ENCODE measurements around the gene AMDHD2.

The AMDHD2 gene

DNA sequence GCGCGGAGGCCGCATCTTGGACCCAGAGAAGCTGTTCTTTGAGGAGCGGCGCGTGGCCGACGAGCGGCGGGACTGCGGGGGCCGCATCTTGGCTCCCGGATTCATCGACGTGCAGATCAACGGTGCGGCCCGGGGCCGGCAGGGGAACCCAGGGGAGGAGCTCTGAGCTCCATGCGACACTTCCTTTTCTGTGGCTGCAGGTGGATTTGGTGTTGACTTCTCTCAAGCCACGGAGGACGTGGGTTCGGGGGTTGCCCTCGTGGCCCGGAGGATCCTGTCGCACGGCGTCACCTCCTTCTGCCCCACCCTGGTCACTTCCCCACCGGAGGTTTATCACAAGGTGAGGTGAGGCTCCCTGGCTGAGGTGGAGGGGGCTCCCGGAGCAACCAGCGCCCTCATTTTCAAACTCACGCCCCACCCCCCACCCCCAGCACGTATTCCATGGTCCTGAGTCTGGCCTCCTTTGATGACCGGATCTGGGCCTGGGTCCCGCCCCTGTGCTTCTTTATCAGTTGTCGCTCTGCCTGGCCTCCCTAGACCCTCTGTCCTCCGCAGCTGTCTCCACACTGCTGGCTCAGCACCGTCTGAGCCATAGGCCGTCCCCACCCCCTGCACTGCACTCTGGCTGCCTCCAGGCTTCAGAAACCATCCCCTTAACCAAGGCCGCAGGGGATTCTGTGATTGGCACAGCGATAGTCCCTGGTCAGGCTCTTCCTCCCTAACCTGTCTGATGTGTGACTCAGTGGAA, 787 bp downstream of the AMDHD2 start:
- intact Hi-C loops (cut with DNase I; ENCODE audit: low total_unique reads), result no loop called here
- DNase-seq, result peak in 1 of 2 donors; percentile 19
- H3K36me3 ChIP-seq, result peaks cover 0 to 39% (median 19%) of the 10 kb centered on the region in 3 donors
- TF ChIP-seq, protein P1, sequence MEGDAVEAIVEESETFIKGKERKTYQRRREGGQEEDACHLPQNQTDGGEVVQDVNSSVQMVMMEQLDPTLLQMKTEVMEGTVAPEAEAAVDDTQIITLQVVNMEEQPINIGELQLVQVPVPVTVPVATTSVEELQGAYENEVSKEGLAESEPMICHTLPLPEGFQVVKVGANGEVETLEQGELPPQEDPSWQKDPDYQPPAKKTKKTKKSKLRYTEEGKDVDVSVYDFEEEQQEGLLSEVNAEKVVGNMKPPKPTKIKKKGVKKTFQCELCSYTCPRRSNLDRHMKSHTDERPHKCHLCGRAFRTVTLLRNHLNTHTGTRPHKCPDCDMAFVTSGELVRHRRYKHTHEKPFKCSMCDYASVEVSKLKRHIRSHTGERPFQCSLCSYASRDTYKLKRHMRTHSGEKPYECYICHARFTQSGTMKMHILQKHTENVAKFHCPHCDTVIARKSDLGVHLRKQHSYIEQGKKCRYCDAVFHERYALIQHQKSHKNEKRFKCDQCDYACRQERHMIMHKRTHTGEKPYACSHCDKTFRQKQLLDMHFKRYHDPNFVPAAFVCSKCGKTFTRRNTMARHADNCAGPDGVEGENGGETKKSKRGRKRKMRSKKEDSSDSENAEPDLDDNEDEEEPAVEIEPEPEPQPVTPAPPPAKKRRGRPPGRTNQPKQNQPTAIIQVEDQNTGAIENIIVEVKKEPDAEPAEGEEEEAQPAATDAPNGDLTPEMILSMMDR (IDR thresholded peaks at IDR 0.05), result no peak
- H3K9me3 ChIP-seq, result no peaks in the 10 kb centered on the region
- H3K4me1 ChIP-seq, result peaks cover 7 to 51% (median 47%) of the 10 kb centered on the region in 4 donors
- peak overlapping the region; percentile 67 for H3K4me3 ChIP-seq
- H3K27me3 ChIP-seq, result no peaks in the 10 kb centered on the region
- H3K27ac ChIP-seq, result peak overlapping the region; percentile 74 to 83

DNA sequence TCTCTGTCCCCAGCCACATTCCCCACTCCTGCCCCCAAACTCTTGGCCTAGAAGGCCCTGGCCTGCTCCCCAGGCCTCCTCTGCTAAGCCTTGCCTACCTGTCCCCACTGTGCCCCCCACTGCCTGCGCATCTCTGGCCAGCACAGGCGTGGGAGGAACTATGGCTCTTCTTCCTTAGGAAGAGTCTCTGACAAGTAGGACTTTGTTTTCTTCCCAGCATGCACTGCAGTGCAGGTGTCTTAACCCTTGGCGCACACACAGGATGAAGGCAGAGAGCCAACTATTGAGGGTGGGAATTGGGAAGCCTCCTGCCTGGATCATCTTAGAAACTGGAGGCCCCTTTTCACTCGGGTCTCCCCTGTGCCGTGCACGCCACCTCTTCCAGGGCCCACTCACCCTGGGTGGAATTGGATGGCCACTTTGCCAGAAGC, 3.6 kb downstream of the AMDHD2 start:
- Histone ChIP-seq H3K27me3 (no peaks in the 10 kb centered on the region), H3K27ac (no peak overlapping the region), H3K36me3 (peaks cover 6 to 62% (median 45%) of the 10 kb centered on the region in 3 donors), H3K9me3 (no peaks in the 10 kb centered on the region), H3K4me1 (peaks cover 7 to 22% (median 19%) of the 10 kb centered on the region in 4 donors), H3K4me3 (no peak overlapping the region)
- intact Hi-C loops (cut with DNase I; ENCODE audit: low total_unique reads), result no loop called here
- TF ChIP-seq, protein P1 (IDR thresholded peaks at IDR 0.05), result no peak
- peak in 1 of 2 donors; percentile 17 for DNase-seq

DNA sequence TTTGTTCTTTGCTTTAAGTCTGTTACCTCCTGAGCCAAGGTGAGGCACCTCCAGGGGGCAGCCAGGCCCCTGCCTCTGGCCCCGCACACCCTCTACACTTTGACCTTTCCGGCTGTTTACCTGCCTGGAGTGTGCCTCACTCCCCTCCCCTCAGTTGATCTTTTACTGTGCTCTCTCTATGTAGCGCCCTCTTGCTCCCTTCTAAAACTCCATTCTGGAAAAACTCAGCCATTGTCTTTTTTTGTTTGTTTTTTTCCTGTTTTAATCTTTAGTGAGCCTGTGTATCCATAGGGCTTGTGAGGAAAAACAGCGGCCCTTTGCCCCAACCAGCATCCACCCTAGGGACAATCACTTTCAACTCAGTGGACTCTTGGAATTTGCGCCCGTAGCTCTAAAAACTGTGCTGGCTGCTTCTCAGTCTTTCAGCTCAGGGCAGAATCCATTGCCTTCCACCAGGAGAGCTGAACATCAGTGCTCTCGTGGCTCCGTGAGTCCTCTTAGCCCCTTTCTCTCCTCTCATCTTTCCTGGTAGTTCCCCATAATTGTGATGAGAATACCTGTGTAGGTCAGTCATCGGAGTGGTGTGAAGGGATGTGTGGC, 4.3 kb downstream of the AMDHD2 start:
- intact Hi-C loops (cut with DNase I; ENCODE audit: low total_unique reads), result no loop called here
- TF ChIP-seq, protein P1 (IDR thresholded peaks at IDR 0.05), result no peak
- no peaks in the 10 kb centered on the region for H3K27me3 ChIP-seq
- no peaks in the 10 kb centered on the region for H3K9me3 ChIP-seq
- no peak overlapping the region for H3K27ac ChIP-seq
- peaks cover 6 to 69% (median 45%) of the 10 kb centered on the region in 3 donors for H3K36me3 ChIP-seq
- no peak for DNase-seq
- no peak overlapping the region for H3K4me3 ChIP-seq
- H3K4me1 ChIP-seq, result peaks cover 2 to 16% (median 13%) of the 10 kb centered on the region in 4 donors

DNA sequence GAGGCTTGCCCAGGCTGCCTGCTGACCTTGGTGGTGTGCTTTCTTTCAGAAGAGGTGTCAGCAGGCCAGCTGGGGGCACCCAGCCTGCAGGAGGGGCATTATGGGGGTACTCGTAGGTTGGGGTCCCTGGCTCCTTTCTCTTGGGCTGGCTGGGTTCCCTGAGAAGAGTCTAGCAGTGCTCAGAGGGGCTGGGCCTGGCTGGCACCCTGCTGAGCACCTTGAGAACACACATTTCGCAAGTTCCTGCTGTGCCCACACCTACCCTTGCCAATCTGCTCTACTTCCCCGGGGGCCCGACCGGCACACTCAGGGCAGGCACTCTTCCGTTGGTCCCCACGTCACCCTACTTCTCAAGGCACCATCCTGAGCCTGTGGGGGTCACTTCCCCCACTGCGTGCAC, 6.0 kb downstream of the AMDHD2 start:
- TF ChIP-seq, protein P1 (IDR thresholded peaks at IDR 0.05), result no peak
- Histone ChIP-seq H3K4me1 (peaks cover 0 to 7% (median 5%) of the 10 kb centered on the region in 4 donors), H3K36me3 (peaks cover 6 to 74% (median 45%) of the 10 kb centered on the region in 3 donors), H3K4me3 (no peak overlapping the region), H3K9me3 (no peaks in the 10 kb centered on the region), H3K27me3 (no peaks in the 10 kb centered on the region), H3K27ac (no peak overlapping the region)
- DNase-seq, result no peak
- intact Hi-C loops (cut with DNase I; ENCODE audit: low total_unique reads), result no loop called here

DNA sequence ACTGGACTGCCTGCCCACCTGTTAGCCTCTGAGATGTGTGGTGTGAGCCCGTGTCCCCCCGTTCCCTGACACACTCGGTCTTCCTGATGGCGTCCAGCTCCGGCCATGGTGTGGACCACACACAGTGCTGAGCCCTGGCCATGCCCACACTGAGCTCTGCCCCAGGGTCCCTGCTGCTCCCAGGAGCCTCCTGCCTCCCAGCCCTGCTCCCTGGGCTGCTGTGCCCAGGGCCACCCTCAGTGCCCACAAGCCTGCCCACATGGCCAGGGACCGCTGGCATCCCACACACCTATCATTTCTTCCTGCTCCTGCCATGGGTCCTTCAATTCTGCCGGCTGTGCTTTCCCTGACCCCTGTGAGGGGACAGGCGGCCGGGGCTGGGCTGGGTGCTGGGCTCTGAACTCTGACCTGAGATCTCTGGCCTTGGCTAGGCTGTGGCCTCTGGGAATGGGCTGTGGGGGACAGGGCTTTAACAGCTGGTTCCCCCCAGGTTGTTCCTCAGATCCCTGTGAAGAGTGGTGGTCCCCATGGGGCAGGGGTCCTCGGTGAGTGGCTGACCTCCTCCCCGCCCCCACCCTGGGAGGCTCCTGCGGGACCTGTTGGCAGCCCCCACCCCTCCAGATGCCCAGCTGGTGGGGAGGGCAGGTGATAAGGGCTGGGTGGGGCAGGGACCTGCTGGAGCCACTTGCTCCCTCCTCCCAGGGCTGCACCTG, 7.1 kb downstream of the AMDHD2 start:
- peaks cover 6 to 74% (median 41%) of the 10 kb centered on the region in 3 donors for H3K36me3 ChIP-seq
- no peak for DNase-seq
- no peak overlapping the region for H3K27ac ChIP-seq
- intact Hi-C loops (cut with DNase I; ENCODE audit: low total_unique reads), result no loop called here
- H3K4me3 ChIP-seq, result no peak overlapping the region
- H3K4me1 ChIP-seq, result peaks cover 0 to 8% (median 7%) of the 10 kb centered on the region in 4 donors
- TF ChIP-seq, protein P1 (IDR thresholded peaks at IDR 0.05), result no peak
- H3K27me3 ChIP-seq, result no peaks in the 10 kb centered on the region
- H3K9me3 ChIP-seq, result no peaks in the 10 kb centered on the region
